ENCODE data around the gene COPS2.

Gene COPS2

GRCh38 chr15:49155834-49156627 lies 632 bp upstream of the COPS2 start:
- DNase-seq: no peak

- no peak for DNase-seq
Observed at GRCh38 chr15:49154799-49155109, 645 bp downstream of the COPS2 start.

- no peak for DNase-seq
Observed at GRCh38 chr15:49154359-49154758, 1.0 kb downstream of the COPS2 start.

GRCh38 chr15:49152552-49153312 lies 2.7 kb downstream of the COPS2 start:
- DNase-seq: no peak

- DNase-seq: no peak
Observed at GRCh38 chr15:49151831-49152230, 3.6 kb downstream of the COPS2 start.

GRCh38 chr15:49148727-49149126 lies 6.7 kb downstream of the COPS2 start:
- no peak for DNase-seq

- no peak for DNase-seq
Observed at GRCh38 chr15:49148298-49148697, 7.1 kb downstream of the COPS2 start.

GRCh38 chr15:49145651-49146609 lies 9.5 kb downstream of the COPS2 start:
- DNase-seq: peak; percentile 12

- DNase-seq: no peak
Observed at GRCh38 chr15:49137861-49138260, 17.5 kb downstream of the COPS2 start.

- no peak for DNase-seq
Observed at GRCh38 chr15:49135911-49136310, 19.5 kb downstream of the COPS2 start.

DNA sequence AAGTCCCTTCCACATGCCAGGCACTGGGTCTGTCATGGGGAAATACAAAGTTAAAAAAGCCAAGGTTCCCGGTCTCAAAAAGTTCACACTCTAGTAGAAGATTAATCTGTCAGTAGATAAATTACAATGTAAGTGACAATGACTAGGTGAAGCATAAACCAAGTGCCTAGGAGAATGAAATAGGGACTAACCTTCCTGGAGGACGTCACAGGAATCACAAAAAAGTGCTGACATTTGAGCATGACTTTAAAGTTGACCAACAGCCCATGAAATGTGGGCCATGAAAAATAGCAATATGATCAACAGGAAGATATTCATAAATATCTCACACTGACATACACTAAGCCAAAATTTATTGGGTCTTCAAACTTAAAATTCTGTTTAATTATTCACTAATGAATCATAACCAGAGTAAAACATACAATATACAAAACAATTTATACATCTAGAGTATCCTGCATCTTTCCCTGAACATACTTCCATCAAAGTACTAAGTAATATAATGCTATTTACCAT lies 20.0 kb downstream of the COPS2 start:
- no peak for DNase-seq

- no peak for DNase-seq
Observed at GRCh38 chr15:49134683-49135341, 20.6 kb downstream of the COPS2 start.

DNA sequence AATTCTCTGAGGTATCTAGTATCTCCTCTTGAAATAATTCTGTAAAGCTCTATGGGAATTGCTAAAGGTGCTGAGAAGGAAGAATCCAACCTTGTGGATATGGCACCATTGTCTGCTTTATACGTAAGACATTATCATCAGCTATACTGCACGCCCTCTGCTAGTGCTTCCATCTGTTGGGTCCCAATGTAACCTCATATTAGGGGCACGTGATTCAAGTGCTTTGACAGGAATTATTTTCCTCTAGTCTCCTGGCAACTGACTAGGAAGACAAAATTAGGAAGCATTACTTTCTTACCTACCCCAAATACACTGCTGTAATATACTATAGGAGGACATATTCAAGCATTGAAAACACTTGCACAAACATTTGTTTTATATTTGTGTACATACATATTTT lies 24.0 kb downstream of the COPS2 start:
- no peak for DNase-seq

GRCh38 chr15:49124371-49124770 lies 31.0 kb downstream of the COPS2 start:
- DNase-seq: no peak

- DNase-seq: no peak
Observed at GRCh38 chr15:49122541-49123062, 32.8 kb downstream of the COPS2 start.

DNA sequence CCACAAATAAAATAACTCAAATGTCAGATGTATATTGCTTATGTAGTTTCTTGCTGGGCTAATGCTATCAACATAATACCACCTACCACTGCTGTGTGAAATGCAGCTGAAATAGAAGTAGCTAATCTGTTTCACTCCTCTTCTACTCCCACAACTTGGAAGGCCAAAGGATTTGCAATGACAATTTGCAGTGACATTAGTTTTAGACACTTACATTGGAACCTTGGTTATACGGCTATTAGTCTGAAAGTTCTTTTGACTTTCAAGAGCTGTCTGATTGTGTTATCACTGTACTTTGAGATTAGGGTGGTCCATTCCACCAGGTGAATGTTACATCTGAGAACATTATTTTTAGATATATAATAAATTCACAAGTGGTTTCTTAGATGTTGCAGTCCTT lies 33.5 kb downstream of the COPS2 start:
- DNase-seq: no peak

DNA sequence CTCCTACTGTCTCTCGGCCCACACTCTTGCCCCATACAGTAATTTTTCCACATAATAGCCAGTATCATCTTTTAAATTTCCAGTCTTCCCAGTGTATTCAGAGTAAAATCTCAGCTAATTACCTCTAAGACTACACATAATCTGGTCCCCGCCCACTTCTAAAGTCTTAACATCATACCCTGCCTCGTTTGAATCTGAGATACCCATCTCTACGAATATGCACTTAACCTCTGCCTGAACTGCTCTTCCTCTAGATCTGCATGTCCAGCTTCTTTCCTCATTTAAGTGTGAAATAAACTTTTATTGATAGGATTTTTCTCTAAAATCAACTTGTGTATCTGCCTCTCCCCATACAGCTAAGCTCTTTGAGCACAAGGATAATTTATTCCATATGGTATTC lies 34.6 kb downstream of the COPS2 start:
- no peak for DNase-seq

DNA sequence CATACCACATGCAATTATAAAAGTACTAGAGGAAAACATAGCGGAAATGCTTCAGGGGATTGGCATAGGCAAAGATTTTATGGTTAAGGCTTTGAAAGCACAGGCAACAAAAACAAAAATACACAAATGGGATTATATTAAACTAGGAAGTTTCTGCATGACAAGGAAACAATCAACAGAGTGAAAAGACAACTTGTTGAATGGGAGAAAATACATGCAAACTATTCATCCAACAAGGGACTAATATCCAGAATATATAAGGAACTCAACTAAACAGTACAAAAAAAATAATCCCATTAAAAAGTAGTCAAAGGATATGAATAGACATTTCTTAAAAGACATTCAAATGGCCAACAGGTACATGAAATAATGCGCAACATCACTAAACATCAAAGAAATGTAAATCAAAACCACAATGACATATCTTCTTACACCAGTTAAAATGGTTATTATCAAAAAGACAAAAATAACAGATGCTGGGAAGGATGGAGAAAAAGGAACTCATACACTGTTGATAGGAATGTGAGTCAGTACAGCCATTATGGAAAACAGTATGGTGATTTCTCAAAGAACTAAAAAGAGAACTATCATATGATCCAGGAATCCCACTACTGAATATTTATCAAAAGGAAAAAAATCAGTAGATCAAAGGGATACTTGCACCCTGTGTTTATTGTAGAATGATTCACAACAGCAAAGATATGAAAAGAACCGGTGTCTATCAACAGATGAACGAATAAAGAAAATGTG lies 39.1 kb downstream of the COPS2 start:
- DNase-seq: no peak

DNA sequence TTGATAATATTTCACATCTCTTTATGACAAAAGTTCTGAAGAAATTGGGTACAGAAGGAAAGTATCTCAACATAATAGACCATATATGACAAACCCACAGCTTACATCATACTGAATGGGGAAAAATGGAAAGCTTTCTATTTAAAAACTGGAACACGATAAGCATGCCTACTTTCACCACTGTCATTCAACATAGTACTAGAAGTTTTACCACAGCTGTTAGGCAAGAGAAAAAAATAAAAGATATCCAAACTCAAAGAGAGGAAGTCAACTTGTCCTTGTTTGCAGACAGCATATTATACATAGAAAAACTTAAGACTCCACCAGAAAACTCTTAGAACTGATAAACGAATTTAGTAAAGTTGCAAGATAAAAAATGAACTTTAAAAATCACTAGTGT lies 40.3 kb downstream of the COPS2 start:
- no peak for DNase-seq

DNA sequence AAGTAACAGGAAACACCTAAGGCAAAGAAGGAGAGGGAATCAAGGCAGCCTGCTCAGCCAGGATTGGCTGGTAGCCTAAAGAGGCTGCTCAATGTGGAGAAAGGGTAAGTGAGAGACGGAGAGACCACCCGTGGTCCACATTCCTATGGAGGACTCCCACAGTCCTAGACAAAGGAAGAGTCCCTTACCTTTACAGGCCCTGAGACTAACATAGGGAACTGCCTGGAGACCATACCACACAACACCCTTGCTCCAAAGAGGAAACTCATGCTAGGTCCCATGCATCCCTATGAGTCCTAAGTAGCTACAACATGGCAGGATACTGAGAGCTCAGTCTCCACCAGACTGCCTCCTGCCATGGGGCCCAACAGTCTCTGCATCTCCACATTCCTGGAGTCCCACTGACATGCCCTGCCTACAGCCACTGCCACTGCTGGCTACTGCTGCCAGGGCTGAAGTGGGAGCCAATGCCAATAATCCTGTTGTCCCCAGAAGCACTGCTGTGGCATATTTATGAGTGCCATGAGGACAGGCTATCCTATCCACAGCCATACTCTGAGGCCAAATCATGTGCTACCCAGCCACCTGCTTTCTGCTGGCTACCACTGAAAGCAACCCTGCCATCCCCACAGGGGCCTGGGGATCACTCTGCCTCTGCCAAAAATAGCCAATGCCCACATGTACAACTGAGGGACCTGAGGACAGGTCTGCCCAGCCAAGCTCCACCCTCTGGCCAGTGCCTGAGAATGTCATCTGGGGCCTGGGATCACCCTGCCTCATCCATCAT lies 45.0 kb downstream of the COPS2 start:
- no peak for DNase-seq

DNA sequence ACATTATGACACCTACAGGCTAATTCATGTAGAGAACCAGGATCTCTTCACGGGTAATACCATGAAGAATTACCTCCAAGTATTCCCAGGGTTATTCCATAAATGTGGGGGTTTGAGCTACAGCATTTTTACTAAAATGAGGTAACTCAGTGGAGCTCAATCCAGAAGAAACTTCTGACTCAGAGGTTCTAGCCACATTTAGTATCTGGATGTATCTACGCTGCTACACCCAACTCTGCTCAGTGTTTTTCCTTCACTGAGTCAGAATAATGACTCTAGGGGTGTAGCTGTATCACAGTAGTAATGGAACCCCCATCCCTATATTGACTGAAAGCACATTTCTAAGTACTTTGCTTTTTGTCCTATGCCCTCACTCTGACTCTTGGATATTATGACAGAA lies 52.4 kb downstream of the COPS2 start:
- DNase-seq: no peak

Data from central memory CD4-positive, alpha-beta T cell (primary cell).